ENCODE results near the gene SLCO1A2. TPM values are rescaled to one million over a fixed set of nuclear protein-coding genes. Genes with fewer than 3 reads are reported as not detected.

SLCO1A2 gene
- total and polyA plus RNA-seq, 2 of the 8 experiments (the other 6 are each of a cell fraction or from before 2014, with no cell fraction given) = 2.9 to 5.1 TPM

DNA sequence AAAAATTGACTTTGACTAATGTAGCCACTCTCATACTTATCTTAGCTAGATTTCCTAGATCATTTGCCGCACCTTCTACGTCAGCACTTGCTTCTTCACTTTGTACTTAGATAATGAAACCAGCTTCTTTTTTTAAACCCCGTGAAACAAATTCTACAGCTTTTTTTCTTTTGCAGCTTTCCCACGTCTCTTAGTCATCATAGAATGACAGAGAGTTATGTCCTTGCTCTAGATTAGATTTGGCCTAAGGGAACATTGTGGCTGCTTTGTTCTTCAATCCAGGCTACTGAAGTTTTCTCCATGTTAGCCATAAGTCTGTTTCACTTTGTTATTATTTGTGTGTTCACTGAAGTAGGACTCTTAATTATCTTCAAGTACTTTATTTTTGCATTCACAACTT, 94.9 kb downstream of the SLCO1A2 start (continued):
- TF ChIP-seq KDM1A (IDR thresholded peaks at IDR 0.05; ENCODE audit: borderline replicate concordance, low read length) = no peak
- no peak for TF ChIP-seq SP1 (IDR thresholded peaks at IDR 0.05; ENCODE audit: low read depth, low read length)
- TF ChIP-seq, protein P1, sequence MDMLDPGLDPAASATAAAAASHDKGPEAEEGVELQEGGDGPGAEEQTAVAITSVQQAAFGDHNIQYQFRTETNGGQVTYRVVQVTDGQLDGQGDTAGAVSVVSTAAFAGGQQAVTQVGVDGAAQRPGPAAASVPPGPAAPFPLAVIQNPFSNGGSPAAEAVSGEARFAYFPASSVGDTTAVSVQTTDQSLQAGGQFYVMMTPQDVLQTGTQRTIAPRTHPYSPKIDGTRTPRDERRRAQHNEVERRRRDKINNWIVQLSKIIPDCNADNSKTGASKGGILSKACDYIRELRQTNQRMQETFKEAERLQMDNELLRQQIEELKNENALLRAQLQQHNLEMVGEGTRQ (IDR thresholded peaks at IDR 0.05; ENCODE audit: low read length) = no peak
- TF ChIP-seq ZNF274 (IDR thresholded peaks at IDR 0.05; ENCODE audit: borderline replicate concordance, extremely low read depth, low read length) = no peak
- TF ChIP-seq, protein P2, sequence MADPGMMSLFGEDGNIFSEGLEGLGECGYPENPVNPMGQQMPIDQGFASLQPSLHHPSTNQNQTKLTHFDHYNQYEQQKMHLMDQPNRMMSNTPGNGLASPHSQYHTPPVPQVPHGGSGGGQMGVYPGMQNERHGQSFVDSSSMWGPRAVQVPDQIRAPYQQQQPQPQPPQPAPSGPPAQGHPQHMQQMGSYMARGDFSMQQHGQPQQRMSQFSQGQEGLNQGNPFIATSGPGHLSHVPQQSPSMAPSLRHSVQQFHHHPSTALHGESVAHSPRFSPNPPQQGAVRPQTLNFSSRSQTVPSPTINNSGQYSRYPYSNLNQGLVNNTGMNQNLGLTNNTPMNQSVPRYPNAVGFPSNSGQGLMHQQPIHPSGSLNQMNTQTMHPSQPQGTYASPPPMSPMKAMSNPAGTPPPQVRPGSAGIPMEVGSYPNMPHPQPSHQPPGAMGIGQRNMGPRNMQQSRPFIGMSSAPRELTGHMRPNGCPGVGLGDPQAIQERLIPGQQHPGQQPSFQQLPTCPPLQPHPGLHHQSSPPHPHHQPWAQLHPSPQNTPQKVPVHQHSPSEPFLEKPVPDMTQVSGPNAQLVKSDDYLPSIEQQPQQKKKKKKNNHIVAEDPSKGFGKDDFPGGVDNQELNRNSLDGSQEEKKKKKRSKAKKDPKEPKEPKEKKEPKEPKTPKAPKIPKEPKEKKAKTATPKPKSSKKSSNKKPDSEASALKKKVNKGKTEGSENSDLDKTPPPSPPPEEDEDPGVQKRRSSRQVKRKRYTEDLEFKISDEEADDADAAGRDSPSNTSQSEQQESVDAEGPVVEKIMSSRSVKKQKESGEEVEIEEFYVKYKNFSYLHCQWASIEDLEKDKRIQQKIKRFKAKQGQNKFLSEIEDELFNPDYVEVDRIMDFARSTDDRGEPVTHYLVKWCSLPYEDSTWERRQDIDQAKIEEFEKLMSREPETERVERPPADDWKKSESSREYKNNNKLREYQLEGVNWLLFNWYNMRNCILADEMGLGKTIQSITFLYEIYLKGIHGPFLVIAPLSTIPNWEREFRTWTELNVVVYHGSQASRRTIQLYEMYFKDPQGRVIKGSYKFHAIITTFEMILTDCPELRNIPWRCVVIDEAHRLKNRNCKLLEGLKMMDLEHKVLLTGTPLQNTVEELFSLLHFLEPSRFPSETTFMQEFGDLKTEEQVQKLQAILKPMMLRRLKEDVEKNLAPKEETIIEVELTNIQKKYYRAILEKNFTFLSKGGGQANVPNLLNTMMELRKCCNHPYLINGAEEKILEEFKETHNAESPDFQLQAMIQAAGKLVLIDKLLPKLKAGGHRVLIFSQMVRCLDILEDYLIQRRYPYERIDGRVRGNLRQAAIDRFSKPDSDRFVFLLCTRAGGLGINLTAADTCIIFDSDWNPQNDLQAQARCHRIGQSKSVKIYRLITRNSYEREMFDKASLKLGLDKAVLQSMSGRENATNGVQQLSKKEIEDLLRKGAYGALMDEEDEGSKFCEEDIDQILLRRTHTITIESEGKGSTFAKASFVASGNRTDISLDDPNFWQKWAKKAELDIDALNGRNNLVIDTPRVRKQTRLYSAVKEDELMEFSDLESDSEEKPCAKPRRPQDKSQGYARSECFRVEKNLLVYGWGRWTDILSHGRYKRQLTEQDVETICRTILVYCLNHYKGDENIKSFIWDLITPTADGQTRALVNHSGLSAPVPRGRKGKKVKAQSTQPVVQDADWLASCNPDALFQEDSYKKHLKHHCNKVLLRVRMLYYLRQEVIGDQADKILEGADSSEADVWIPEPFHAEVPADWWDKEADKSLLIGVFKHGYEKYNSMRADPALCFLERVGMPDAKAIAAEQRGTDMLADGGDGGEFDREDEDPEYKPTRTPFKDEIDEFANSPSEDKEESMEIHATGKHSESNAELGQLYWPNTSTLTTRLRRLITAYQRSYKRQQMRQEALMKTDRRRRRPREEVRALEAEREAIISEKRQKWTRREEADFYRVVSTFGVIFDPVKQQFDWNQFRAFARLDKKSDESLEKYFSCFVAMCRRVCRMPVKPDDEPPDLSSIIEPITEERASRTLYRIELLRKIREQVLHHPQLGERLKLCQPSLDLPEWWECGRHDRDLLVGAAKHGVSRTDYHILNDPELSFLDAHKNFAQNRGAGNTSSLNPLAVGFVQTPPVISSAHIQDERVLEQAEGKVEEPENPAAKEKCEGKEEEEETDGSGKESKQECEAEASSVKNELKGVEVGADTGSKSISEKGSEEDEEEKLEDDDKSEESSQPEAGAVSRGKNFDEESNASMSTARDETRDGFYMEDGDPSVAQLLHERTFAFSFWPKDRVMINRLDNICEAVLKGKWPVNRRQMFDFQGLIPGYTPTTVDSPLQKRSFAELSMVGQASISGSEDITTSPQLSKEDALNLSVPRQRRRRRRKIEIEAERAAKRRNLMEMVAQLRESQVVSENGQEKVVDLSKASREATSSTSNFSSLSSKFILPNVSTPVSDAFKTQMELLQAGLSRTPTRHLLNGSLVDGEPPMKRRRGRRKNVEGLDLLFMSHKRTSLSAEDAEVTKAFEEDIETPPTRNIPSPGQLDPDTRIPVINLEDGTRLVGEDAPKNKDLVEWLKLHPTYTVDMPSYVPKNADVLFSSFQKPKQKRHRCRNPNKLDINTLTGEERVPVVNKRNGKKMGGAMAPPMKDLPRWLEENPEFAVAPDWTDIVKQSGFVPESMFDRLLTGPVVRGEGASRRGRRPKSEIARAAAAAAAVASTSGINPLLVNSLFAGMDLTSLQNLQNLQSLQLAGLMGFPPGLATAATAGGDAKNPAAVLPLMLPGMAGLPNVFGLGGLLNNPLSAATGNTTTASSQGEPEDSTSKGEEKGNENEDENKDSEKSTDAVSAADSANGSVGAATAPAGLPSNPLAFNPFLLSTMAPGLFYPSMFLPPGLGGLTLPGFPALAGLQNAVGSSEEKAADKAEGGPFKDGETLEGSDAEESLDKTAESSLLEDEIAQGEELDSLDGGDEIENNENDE (IDR thresholded peaks at IDR 0.05; ENCODE audit: insufficient replicate concordance, low read length) = no peak
- TF ChIP-seq KDM4A (IDR thresholded peaks at IDR 0.05; ENCODE audit: low read depth, low read length, severe bottlenecking) = no peak

Measured in H1 (cell line).